Retinal pigment epithelial cell (primary cell): ENCODE measurements around the gene MYO7A.

Source experiments
- DNase-seq: peaks from one replicate; pipeline ENCODE4 v3.0.0-alpha.2; 2010; ENCODE audit warnings: low read depth
- H3K4me3 ChIP-seq: 2 replicates; pipeline ENCODE4 v1.5.1; 2011; ENCODE audit warnings: mild to moderate bottlenecking, low read length, control low read depth, moderate library complexity
- TF ChIP-seq, protein P1 (sequence below): conservative IDR thresholded peaks from 2 replicates; pipeline ENCODE4 v1.5.1; 2011; ENCODE audit warnings: low read depth, low read length, control low read depth, inconsistent platforms

Gene MYO7A

DNA sequence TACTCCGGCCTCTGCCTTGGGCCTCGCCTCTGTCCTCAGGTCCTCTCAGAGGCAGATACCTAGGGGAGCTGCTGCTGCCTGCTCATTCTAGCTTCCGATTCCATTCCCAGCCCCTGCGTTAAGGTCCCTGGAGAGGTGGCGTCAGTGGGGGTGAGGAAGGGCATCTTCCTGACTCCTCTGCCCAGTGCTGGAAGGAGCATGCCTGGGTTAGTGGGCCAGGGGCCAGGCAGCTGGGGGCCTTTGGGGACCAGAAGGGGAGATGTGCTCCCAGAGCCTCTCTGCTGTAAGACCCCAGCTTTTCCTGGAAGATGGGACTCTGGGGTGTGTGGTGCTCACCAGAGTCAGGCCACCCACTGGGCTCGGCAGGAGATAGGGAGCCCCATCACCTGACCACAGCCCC is 3.6 kb upstream of the MYO7A start:
- TF ChIP-seq, protein P1, sequence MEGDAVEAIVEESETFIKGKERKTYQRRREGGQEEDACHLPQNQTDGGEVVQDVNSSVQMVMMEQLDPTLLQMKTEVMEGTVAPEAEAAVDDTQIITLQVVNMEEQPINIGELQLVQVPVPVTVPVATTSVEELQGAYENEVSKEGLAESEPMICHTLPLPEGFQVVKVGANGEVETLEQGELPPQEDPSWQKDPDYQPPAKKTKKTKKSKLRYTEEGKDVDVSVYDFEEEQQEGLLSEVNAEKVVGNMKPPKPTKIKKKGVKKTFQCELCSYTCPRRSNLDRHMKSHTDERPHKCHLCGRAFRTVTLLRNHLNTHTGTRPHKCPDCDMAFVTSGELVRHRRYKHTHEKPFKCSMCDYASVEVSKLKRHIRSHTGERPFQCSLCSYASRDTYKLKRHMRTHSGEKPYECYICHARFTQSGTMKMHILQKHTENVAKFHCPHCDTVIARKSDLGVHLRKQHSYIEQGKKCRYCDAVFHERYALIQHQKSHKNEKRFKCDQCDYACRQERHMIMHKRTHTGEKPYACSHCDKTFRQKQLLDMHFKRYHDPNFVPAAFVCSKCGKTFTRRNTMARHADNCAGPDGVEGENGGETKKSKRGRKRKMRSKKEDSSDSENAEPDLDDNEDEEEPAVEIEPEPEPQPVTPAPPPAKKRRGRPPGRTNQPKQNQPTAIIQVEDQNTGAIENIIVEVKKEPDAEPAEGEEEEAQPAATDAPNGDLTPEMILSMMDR, result no peak
- no peak overlapping the region for H3K4me3 ChIP-seq
- no peak for DNase-seq

DNA sequence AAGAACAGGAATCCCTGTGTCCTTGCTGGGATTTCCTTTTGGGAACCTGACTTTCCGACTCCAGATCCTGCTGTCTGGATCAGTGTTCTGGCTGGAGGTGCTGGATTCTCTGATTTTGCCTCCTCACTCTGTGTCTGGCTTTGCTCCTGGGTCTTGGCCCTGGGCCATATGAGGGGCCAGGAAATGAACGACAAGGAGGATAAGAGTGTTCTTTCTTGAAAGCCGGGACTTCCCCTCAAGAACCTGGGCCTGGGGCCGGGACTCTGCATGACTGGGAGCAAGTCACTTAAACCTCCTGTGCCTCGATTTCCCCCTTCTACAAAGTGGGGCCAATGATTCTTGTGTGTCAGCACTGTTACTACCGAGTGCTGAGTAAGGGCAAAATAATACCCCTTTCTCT is 2.9 kb upstream of the MYO7A start:
- no peak for DNase-seq
- no peak overlapping the region for H3K4me3 ChIP-seq
- TF ChIP-seq, protein P1, result no peak

DNA sequence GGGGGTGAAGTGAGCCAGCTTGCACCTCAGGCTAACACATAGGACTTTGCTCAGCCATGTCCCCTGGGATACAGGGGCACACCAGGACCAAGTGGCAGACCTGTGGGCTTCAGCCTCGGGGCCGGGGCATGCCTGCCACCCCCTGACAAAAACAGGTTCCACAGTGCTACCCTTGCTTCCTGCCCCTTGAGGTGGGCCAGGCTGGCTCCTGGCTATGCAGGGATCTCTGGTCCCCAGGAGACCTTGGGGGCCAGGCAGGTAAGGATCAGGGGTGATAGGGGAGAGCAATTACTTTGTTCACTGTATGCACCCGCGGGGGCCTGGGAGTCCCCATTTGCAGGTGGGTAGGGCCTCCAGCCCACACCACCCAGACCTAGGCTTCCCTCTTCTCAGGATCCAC is 2.4 kb upstream of the MYO7A start:
- no peak for DNase-seq
- no peak overlapping the region for H3K4me3 ChIP-seq
- TF ChIP-seq, protein P1, result no peak

DNA sequence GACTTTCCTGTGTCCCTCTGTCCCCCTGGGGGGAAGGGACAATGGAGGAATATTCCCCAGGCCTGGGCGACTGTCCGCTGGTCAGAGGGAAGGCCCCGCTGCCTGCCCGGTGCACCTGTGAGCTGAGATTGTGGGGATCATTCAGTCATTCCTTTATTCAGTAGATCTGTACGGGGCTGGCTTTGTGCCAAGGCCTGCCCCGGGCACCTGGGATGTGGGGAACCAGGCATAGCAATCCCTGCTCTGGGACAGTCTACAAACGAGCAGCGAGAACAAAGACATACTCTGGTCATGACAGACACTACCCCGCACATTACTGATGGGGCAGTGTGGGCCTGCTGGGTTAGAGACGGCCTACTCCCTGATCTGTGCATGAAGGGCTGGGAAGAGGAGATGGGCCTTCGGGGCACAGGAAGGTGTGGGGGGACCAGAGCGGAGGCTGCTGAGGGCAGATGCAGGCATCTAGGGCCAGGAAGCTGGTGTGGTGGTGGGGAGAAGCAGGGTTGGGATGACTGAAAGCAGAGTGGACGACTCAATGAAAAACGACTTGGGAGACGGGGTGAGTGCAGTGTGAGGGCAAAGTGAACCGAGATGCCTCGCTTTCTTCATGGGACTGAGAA is 1.8 kb upstream of the MYO7A start:
- H3K4me3 ChIP-seq, result no peak overlapping the region
- no peak for DNase-seq
- TF ChIP-seq, protein P1, result no peak

DNA sequence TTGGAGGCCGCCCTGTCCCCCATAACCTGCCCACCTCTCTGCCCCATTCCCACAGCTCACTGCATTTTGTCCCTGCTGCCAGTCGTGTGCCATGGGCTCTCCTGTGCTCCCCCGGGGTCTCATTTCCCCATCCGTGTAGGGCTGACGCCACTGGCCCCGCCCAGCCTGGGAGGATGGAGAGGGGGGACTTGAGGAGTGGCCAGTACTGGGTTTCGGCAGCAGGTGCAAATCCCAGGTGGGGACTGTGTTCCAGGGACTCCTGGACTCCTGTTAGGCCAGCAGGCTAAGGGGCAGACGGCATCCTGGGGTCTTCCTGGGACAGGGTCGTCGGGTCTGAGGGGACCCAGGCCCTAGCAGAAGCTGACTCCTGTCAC is 1.2 kb upstream of the MYO7A start:
- DNase-seq, result no peak
- TF ChIP-seq, protein P1, result no peak
- peak overlapping the region; percentile 53 for H3K4me3 ChIP-seq

DNA sequence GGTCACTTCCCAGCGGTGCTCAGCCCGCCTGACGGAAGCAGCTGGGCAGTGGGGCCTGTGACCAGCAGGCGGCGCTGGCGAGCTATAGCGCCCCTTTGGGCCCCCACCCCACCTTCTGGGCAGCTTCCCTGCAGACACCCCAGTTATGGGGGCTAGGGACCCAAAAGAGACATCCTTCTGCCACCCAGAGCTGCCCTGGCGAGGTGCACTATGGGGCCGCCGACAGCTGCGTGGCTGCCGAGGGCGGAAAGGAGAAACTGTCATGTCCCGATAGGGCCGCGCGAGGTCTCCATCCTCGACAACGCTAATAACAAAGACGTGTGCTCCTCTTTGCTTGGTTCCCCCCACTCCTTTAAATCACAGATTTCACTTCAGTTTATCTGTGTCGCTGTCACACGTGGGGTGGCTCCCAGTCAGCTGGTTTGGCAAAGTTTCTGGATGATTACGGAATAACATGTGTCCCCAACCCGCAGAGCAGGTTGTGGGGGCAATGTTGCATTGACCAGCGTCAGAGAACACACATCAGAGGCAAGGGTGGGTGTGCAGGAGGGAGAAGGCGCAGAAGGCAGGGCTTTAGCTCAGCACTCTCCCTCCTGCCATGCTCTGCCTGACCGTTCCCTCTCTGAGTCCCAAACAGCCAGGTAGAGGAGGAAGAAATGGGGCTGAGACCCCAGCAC is 673 bp upstream of the MYO7A start:
- no peak for DNase-seq
- TF ChIP-seq, protein P1, result peak; percentile 98
- peak overlapping the region; percentile 53 for H3K4me3 ChIP-seq

DNA sequence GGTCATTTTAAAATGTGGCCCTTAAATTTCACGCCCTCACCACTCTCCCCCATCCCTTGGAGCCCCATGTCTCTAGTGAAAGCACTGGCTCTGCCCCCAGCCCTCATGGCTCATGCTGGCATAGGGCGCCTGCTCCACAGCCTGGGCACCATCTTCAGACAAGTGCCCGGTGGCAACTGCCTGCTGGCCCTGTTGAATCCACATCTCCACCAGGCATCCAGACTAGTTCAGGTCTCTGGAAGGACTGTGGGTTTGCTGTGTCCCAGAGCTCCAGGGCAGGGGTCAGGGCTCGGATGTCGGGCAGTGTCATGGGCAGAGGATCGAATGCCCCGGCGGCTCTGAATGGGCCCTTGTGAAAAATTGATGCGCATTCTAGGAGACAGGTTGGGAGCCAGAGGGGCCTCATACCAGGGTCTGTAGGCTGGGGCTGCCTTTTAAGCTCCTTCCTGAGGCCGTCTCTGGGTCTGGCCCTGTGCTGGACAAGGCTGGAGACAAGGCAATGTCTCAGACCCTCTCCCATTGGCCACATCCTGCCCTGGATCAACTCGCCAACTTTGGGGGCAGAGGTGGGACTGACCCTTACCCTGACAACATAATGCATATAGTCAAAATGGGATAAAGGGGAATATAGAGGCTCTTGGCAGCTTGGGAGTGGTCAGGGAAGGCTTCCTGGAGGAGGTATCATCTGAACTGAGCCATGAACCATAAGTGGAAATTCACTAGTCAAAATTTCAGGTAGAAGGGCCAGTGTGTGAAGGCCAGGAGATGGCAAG is 1.2 kb downstream of the MYO7A start:
- H3K4me3 ChIP-seq, result peak overlapping the region; percentile 53
- TF ChIP-seq, protein P1, result no peak
- no peak for DNase-seq
